Nephron (organoid): Measurements from ENCODE around the gene SESTD1.
A peak's percentile ranks its signal among the peaks of the same experiment; 100 is the strongest.

Experiments used
- H3K27ac Mint-ChIP-seq, 3 experiments: 2 replicates each; pipeline ENCODE4 v1.8.0; 2020; ENCODE audit warnings: mixed read lengths in 3 of 3, mild to moderate bottlenecking in 2 of 3, moderate library complexity in 1 of 3
- H3K27me3 Mint-ChIP-seq: 2 replicates; pipeline ENCODE4 v1.8.0; 2021; ENCODE audit warnings: low read depth, mild to moderate bottlenecking, moderate library complexity, mixed read lengths
- H3K36me3 Mint-ChIP-seq: 2 replicates; pipeline ENCODE4 v1.8.0; 2020; ENCODE audit warnings: low read depth, mixed read lengths
- H3K4me1 Mint-ChIP-seq: 2 replicates; pipeline ENCODE4 v1.8.0; 2020; ENCODE audit warnings: mixed read lengths
- H3K4me3 Mint-ChIP-seq, 3 experiments: 2 replicates each; pipeline ENCODE4 v1.8.0; 2020; ENCODE audit warnings: mild to moderate bottlenecking in 3 of 3, mixed read lengths in 3 of 3, moderate library complexity in 2 of 3
- H3K9me3 Mint-ChIP-seq: 2 replicates; pipeline ENCODE4 v1.8.0; 2020; ENCODE audit warnings: mixed read lengths
- TF ChIP-seq, protein P1 (sequence below), 3 experiments: fragments of 200-600 bp; sonication (generic); IDR thresholded peaks; one replicate each; pipeline ENCODE4 v1.5.0; 2021; ENCODE audit warnings: antibody characterized with exemption in 3 of 3; ENCODE audit not compliant: unreplicated experiment in 3 of 3

The SESTD1 gene

GRCh38 chr2:179255129-179255528, 9.5 kb downstream of the SESTD1 start:
- H3K36me3 Mint-ChIP-seq, result peaks cover 39% of the 10 kb centered on the region
- H3K4me3 Mint-ChIP-seq, result no peak overlapping the region
- H3K27ac Mint-ChIP-seq, result peak overlapping the region in 1 of 3 experiments; percentile 64
- H3K4me1 Mint-ChIP-seq, result no peaks in the 10 kb centered on the region
- no peaks in the 10 kb centered on the region for H3K27me3 Mint-ChIP-seq
- TF ChIP-seq, protein P1, sequence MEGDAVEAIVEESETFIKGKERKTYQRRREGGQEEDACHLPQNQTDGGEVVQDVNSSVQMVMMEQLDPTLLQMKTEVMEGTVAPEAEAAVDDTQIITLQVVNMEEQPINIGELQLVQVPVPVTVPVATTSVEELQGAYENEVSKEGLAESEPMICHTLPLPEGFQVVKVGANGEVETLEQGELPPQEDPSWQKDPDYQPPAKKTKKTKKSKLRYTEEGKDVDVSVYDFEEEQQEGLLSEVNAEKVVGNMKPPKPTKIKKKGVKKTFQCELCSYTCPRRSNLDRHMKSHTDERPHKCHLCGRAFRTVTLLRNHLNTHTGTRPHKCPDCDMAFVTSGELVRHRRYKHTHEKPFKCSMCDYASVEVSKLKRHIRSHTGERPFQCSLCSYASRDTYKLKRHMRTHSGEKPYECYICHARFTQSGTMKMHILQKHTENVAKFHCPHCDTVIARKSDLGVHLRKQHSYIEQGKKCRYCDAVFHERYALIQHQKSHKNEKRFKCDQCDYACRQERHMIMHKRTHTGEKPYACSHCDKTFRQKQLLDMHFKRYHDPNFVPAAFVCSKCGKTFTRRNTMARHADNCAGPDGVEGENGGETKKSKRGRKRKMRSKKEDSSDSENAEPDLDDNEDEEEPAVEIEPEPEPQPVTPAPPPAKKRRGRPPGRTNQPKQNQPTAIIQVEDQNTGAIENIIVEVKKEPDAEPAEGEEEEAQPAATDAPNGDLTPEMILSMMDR (IDR thresholded peaks at IDR 0.05; ENCODE audit: unreplicated experiment in 3 of 3), result no peak
- peaks cover 18% of the 10 kb centered on the region for H3K9me3 Mint-ChIP-seq

DNA sequence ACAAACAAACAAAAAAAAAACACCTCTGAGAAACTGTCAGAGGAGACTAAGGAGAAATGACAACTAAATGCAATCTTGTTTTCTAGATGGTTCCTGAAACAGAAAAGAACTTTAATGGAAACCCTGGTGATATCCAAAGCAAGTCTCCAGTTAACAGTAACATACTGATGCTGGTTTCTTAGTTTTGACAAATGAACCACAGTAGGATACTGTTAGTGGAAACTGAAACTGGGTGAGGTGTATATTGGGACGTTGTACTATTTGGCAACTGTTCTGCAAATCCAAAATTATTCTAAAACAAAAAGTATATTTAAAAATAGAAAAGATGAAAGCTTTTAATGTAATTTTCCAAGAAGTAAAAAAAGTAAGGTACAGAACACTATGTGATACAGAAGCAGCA, 11.4 kb downstream of the SESTD1 start:
- no peaks in the 10 kb centered on the region for H3K4me1 Mint-ChIP-seq
- peaks cover 50% of the 10 kb centered on the region for H3K36me3 Mint-ChIP-seq
- H3K27ac Mint-ChIP-seq, result peak overlapping the region in 2 of 3 experiments; percentile 1 to 87
- peaks cover 28% of the 10 kb centered on the region for H3K9me3 Mint-ChIP-seq
- H3K27me3 Mint-ChIP-seq, result no peaks in the 10 kb centered on the region
- peak overlapping the region in 1 of 3 experiments; percentile 2 for H3K4me3 Mint-ChIP-seq
- TF ChIP-seq, protein P1 (IDR thresholded peaks at IDR 0.05; ENCODE audit: unreplicated experiment in 3 of 3), result no peak

DNA sequence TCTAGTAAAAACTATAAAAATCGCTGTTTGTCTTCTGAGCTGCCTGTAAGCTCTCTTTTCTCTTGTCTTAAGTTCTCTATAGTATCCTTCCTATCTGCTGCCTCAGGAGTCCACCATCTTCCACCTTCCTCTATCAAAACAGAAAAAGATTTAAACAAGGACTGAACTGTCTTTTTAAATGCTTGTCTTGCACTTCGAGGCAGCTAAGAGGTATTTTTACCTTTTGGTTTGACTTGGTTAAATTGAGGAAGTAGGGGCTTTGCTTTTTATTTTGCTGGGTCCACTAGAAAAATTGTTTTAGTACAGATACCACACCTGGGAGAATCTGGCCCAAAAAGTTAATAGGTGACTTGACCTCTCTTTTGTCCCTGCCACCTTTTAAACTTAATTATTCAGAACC, 12.2 kb downstream of the SESTD1 start:
- Mint-ChIP-seq H3K27ac (peak overlapping the region in 2 of 3 experiments; percentile 1 to 87), H3K27me3 (no peaks in the 10 kb centered on the region), H3K4me3 (no peak overlapping the region), H3K4me1 (no peaks in the 10 kb centered on the region), H3K36me3 (peaks cover 49% of the 10 kb centered on the region), H3K9me3 (peaks cover 26% of the 10 kb centered on the region)
- TF ChIP-seq, protein P1 (IDR thresholded peaks at IDR 0.05; ENCODE audit: unreplicated experiment in 3 of 3), result no peak

- no peaks in the 10 kb centered on the region for H3K27me3 Mint-ChIP-seq
- H3K36me3 Mint-ChIP-seq, result peaks cover 43% of the 10 kb centered on the region
- peak overlapping the region; percentile 1 to 87 (median 46) for H3K27ac Mint-ChIP-seq
- no peaks in the 10 kb centered on the region for H3K4me1 Mint-ChIP-seq
- TF ChIP-seq, protein P1 (IDR thresholded peaks at IDR 0.05; ENCODE audit: unreplicated experiment in 3 of 3), result no peak
- H3K4me3 Mint-ChIP-seq, result no peak overlapping the region
- H3K9me3 Mint-ChIP-seq, result peaks cover 26% of the 10 kb centered on the region
These were observed 12.8 kb downstream of the SESTD1 start for GRCh38 chr2:179251870-179252269.

- H3K27ac Mint-ChIP-seq, result no peak overlapping the region
- no peaks in the 10 kb centered on the region for H3K27me3 Mint-ChIP-seq
- no peaks in the 10 kb centered on the region for H3K4me1 Mint-ChIP-seq
- H3K36me3 Mint-ChIP-seq, result peaks cover 42% of the 10 kb centered on the region
- no peak overlapping the region for H3K4me3 Mint-ChIP-seq
- H3K9me3 Mint-ChIP-seq, result peaks cover 27% of the 10 kb centered on the region
- TF ChIP-seq, protein P1 (IDR thresholded peaks at IDR 0.05; ENCODE audit: unreplicated experiment in 3 of 3), result no peak
These were observed 13.7 kb downstream of the SESTD1 start for GRCh38 chr2:179250848-179251504.

- TF ChIP-seq, protein P1 (IDR thresholded peaks at IDR 0.05; ENCODE audit: unreplicated experiment in 3 of 3), result no peak
- peaks cover 35% of the 10 kb centered on the region for H3K36me3 Mint-ChIP-seq
These were observed 14.5 kb downstream of the SESTD1 start for GRCh38 chr2:179250095-179250494.

More at GRCh38 chr2:179250095-179250494, 14.5 kb downstream of the SESTD1 start:
- H3K9me3 Mint-ChIP-seq, result peaks cover 26% of the 10 kb centered on the region
- no peaks in the 10 kb centered on the region for H3K27me3 Mint-ChIP-seq
- no peak overlapping the region for H3K4me3 Mint-ChIP-seq
- no peaks in the 10 kb centered on the region for H3K4me1 Mint-ChIP-seq
- H3K27ac Mint-ChIP-seq, result no peak overlapping the region
